ENCODE data around the gene CAVIN4.

CAVIN4 gene

GRCh38 chr9:100580257-100580656 lies 2.4 kb downstream of the CAVIN4 start:
- TF ChIP-seq GATA3 (IDR thresholded peaks at IDR 0.05; ENCODE audit: low read depth, low read length) (no peak), GATA2 (IDR thresholded peaks at IDR 0.05; ENCODE audit: low read depth, low read length) (no peak)

GRCh38 chr9:100581081-100581480 lies 3.2 kb downstream of the CAVIN4 start:
- TF ChIP-seq GATA3 (IDR thresholded peaks at IDR 0.05; ENCODE audit: low read depth, low read length) (no peak), GATA2 (IDR thresholded peaks at IDR 0.05; ENCODE audit: low read depth, low read length) (no peak)

GRCh38 chr9:100581661-100582060 lies 3.8 kb downstream of the CAVIN4 start:
- TF ChIP-seq GATA3 (IDR thresholded peaks at IDR 0.05; ENCODE audit: low read depth, low read length) (no peak), GATA2 (IDR thresholded peaks at IDR 0.05; ENCODE audit: low read depth, low read length) (no peak)

- TF ChIP-seq GATA3 (IDR thresholded peaks at IDR 0.05; ENCODE audit: low read depth, low read length), result no peak
- no peak for TF ChIP-seq GATA2 (IDR thresholded peaks at IDR 0.05; ENCODE audit: low read depth, low read length)
These were observed 5.3 kb downstream of the CAVIN4 start for GRCh38 chr9:100583014-100583802.

GRCh38 chr9:100584951-100585350 lies 7.1 kb downstream of the CAVIN4 start:
- TF ChIP-seq GATA3 (IDR thresholded peaks at IDR 0.05; ENCODE audit: low read depth, low read length) (no peak), GATA2 (IDR thresholded peaks at IDR 0.05; ENCODE audit: low read depth, low read length) (no peak)

- no peak for TF ChIP-seq GATA2 (IDR thresholded peaks at IDR 0.05; ENCODE audit: low read depth, low read length)
- TF ChIP-seq GATA3 (IDR thresholded peaks at IDR 0.05; ENCODE audit: low read depth, low read length), result no peak
These were observed 8.2 kb downstream of the CAVIN4 start for GRCh38 chr9:100586093-100586492.

- TF ChIP-seq GATA3 (IDR thresholded peaks at IDR 0.05; ENCODE audit: low read depth, low read length) (no peak), GATA2 (IDR thresholded peaks at IDR 0.05; ENCODE audit: low read depth, low read length) (no peak)
These were observed 9.5 kb downstream of the CAVIN4 start for GRCh38 chr9:100587375-100587774.

- no peak for TF ChIP-seq GATA3 (IDR thresholded peaks at IDR 0.05; ENCODE audit: low read depth, low read length)
- TF ChIP-seq GATA2 (IDR thresholded peaks at IDR 0.05; ENCODE audit: low read depth, low read length), result no peak
These were observed 11.7 kb downstream of the CAVIN4 start for GRCh38 chr9:100589582-100589981.

- no peak for TF ChIP-seq GATA3 (IDR thresholded peaks at IDR 0.05; ENCODE audit: low read depth, low read length)
- TF ChIP-seq GATA2 (IDR thresholded peaks at IDR 0.05; ENCODE audit: low read depth, low read length), result no peak
These were observed 12.6 kb downstream of the CAVIN4 start for GRCh38 chr9:100590481-100590880.

- no peak for TF ChIP-seq GATA2 (IDR thresholded peaks at IDR 0.05; ENCODE audit: low read depth, low read length)
These were observed 13.3 kb downstream of the CAVIN4 start for GRCh38 chr9:100591139-100591538.

- TF ChIP-seq GATA3 (IDR thresholded peaks at IDR 0.05; ENCODE audit: low read depth, low read length), result no peak
- TF ChIP-seq GATA2 (IDR thresholded peaks at IDR 0.05; ENCODE audit: low read depth, low read length), result no peak
These were observed 13.9 kb downstream of the CAVIN4 start for GRCh38 chr9:100591639-100592412.

GRCh38 chr9:100595391-100596199 lies 17.7 kb downstream of the CAVIN4 start:
- TF ChIP-seq GATA2 (IDR thresholded peaks at IDR 0.05; ENCODE audit: low read depth, low read length) (no peak), GATA3 (IDR thresholded peaks at IDR 0.05; ENCODE audit: low read depth, low read length) (no peak)

GRCh38 chr9:100597236-100597635 lies 19.4 kb downstream of the CAVIN4 start:
- TF ChIP-seq GATA3 (IDR thresholded peaks at IDR 0.05; ENCODE audit: low read depth, low read length), result no peak

GRCh38 chr9:100598641-100599145 lies 20.8 kb downstream of the CAVIN4 start:
- TF ChIP-seq GATA2 (IDR thresholded peaks at IDR 0.05; ENCODE audit: low read depth, low read length) (no peak), GATA3 (IDR thresholded peaks at IDR 0.05; ENCODE audit: low read depth, low read length) (no peak)
